ENCODE data around the gene ROBO1.

ROBO1 gene

DNA sequence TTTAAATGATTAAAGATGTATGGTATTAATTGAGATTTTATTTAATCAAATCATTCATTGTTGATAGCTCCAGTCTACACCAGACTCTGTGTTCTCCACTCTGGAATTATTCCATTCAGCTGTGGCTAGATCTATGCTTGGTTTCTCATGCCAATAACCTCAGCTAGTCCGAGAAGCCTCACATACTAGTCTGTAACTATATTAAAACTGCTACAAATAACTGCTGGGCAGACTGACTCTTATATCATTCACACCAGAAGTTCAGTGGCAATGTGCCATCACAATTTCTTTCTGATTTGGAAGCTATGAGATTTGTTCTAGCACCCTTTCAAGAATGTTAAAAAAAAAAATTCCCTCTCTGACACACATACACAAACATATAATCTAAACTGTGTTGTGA lies 947.3 kb downstream of the ROBO1 start:
- no peak for DNase-seq

GRCh38 chr3:78818161-78818985 lies 949.4 kb downstream of the ROBO1 start:
- no peak for DNase-seq

GRCh38 chr3:78814893-78815562 lies 952.8 kb downstream of the ROBO1 start:
- no peak for DNase-seq

DNA sequence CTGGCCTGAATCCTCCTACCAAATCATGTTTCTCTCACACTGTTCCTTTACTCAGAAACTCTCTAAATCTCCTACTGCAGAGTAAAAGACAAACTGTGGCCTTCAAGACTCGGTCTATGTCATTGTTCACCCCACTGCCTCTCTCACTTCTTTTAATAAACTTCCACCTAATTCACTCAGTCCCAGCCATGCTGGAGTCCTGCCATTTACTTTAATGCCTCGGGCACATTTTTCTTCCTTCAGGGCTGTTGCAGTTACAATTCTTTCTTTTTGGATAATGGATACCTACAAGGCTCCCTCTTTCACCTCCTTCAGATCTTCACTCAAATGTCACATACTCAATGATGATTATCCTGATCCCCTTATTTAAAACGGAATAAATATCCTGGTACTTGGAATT lies 955.6 kb downstream of the ROBO1 start:
- no peak for DNase-seq

- DNase-seq, result no peak
Observed at GRCh38 chr3:78809966-78810365, 957.8 kb downstream of the ROBO1 start.

GRCh38 chr3:78804251-78805037 lies 963.4 kb downstream of the ROBO1 start:
- DNase-seq, result no peak

- no peak for DNase-seq
Observed at GRCh38 chr3:78802562-78802930, 965.3 kb downstream of the ROBO1 start.

DNA sequence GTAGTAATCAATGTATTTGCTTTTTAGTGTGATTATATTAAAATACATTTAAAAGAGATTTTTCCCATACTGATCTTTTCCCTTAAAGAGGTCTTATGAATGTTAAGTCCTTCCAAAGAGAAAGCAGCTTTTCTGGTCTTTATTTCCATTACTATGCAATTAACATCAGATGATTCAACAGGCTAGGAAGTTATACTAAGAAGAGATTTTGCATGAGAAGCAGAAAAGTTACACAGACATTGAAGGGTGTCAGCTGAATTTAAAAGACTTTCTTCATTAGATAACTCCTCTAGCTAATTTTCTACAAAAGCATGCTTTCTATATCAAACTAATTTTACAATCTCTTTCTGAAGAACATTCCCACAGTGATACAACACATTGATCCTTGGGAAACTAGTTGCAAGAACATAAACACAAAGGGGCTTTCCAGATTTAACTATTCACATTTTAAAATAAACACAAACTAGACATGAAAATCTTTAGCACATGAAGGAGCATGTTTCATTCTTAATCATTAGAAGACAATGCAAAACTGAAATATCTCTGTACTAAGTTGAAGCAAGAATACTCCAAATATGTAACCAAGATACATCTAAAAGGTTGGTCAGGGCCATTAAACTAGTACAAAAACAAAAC lies 965.8 kb downstream of the ROBO1 start:
- no peak for DNase-seq

DNA sequence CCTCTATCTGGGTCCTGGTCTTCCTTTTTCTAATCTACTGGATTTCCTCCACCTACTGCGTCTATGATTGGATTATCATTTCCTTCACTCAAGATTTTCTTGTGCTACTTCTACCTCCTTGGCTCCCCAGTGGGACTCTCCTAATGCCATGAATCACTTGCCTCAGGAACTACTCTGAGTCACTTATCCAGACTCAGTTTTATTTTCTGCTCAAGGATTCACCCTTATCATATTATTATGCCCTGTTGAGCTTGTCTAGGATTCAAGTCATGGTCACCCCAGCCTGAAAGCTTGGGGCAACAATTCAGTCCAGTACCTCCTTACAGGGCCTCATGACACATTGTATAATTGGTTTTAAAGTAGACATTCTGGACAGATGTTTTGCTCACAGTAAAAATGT lies 968.1 kb downstream of the ROBO1 start:
- no peak for DNase-seq

GRCh38 chr3:78798266-78798832 lies 969.4 kb downstream of the ROBO1 start:
- no peak for DNase-seq

DNA sequence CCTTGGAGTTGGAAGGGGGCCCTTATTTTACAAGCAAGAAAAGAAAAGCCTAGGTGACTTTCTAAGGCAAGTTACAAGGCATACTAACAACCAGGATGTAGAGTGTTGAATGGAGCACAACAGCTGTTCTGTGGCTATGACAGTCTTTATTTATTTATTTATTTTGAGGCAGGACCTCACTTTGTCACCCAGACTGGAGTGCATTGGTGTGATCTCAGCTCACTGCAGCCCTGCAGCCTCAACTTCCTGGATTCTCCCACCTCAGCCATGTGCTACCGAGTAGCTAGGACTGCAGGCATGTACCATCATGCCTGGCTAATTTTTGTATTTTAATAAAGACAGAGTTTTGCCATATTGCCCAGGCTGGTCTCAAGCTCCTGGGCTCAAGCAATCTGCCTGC lies 973.4 kb downstream of the ROBO1 start:
- DNase-seq, result no peak

DNA sequence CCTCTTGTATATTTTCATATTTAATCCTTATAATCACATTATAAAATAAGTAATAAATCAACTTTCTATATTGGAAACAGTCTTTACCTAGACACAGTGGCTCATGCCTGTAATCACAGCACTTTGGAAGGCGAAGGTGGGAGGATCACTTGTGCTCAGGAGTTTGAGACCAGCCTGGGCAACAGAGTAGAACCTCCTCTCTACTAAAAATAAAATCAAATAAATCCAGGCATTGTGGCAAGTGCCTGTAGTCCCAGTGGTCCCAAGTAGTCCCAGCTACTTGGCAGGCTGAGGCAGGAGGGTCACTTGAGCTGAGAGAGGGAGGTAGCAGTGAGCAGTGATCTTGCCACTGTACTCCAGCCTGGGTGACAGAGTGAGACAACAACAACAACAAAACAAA lies 975.1 kb downstream of the ROBO1 start:
- DNase-seq, result no peak

DNA sequence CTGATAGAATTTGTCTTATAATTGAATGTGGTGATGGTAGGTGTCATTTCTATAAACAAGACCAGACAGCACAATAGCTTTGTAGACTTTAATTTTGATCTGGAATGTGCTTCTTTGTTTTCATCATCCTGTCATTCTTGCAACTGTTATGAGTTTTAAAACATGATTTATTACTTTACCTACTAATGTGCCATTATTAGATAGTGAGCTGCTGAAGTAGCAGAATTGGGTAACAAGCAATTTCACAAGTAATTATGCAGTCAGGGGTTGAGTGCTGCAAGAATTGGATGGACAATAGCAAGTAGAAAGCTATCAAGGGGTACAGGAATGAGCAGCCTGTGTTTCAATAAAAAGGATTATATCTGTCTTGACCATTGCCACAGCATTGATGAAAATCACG lies 975.6 kb downstream of the ROBO1 start:
- no peak for DNase-seq

DNA sequence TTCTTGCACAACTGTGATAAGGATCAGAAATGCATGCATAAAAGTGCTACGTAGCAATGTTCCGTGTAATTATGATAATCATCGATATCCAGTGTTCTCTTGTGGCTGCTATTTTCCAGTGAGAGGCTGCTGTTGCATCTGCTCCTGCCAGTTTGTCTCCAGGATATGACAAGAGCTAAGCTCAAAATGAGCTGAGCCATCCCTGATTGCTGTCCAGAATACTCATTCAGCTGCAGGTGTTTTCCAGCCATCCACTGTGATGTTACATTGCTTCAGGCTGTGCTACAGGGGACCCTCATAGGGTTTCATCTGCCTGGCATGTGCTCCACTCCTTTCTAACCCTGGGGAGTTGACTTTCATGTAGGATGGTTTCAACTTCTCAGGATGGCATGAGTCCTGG lies 976.0 kb downstream of the ROBO1 start:
- no peak for DNase-seq

GRCh38 chr3:78788839-78789238 lies 979.0 kb downstream of the ROBO1 start:
- DNase-seq, result no peak

DNA sequence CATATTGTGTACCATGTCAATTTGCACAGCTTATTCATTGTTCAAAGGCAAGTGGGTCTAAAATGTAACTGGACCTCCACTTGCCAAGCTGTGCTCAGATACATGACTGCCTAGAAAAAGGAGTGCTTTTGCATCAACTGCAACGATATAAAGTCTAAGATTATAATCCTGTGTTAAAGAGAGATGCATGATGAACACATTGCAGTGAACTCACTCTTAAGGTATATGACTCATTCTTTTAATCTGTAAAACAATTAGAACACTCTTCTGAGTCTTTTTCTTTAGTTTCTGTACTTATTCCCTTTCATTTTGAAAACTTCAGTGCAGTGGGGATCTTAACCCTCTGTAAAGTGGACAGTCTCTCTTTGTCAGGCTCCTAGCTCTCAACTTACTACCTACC lies 982.8 kb downstream of the ROBO1 start:
- DNase-seq, result no peak

- no peak for DNase-seq
Observed at GRCh38 chr3:78781351-78781750, 986.4 kb downstream of the ROBO1 start.

DNA sequence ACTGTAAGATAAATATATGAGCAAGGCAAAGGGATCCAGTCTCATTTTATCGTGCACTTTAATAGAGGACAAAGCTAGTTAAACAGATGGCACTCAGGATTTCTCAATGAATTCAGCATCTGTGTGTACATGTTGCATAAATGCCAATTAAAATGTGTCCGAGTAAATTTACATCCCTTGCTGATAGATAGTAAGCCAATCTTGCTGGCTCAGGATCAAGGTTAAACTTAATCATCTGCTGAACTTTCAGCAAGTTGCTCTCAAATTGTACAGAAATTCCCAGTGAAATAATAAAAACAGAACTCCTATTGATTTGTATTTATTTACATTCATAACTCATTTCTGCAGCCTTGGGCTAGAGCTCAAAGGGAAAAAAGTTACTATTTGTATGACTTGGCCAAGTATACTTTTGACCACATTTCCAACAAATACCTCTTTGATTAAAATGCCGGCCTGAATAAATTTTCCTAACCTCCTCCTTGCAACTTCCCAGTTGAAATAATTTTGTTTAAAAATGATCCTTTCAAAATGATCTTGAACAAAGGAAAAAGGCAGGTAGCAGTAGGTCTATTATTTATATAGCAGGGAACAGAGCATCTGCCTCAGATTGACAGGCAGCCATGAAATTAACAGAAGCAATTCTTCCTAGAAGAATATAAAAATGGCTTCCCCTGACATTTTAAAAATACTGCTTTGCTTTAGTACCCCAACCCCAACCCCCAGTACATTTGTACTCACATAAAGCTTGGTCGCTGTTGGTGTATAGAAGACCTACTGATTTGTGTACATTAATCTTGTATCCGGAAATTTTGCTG lies 1001.9 kb downstream of the ROBO1 start:
- no peak for DNase-seq

- DNase-seq, result no peak
Observed at GRCh38 chr3:78764634-78765033, 1003.2 kb downstream of the ROBO1 start.

- DNase-seq, result no peak
Observed at GRCh38 chr3:78762121-78762520, 1005.7 kb downstream of the ROBO1 start.

GRCh38 chr3:78761126-78761525 lies 1006.7 kb downstream of the ROBO1 start:
- DNase-seq, result no peak

DNA sequence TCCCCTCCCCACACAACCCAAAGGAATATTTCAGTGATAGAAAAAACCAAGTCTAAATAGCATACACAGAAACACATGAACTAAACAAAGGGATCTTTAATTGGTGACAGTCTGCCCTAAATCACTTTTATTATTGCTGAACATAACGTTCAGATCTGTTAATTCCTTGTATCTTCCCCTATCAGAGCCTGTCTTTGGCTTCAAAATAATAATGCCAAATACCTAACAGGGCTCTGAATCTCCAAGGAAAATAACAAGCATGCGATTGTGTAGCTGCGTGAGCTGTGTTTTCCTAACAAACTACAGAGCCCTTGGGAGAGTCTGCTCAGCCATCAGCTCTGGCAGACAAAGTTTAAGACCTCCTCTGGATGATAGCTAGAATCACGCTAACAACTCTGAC lies 1010.1 kb downstream of the ROBO1 start:
- DNase-seq, result no peak
